NB4 (cell line): ENCODE results near the gene C12orf76.
"Not testable (repeated sequence)": the region's sequence is repeated elsewhere in the genome, so short reads cannot be mapped to it uniquely, and the experiment has no call there.

ENCODE experiments used
- CTCF ChIP-seq: IDR thresholded peaks from one replicate; pipeline ENCODE4 v1.5.1; 2012; ENCODE audit warnings: low read depth, low read length
- POLR2A ChIP-seq: IDR thresholded peaks from 2 replicates; pipeline ENCODE4 v1.6.1; 2011; ENCODE audit warnings: mild to moderate bottlenecking; ENCODE audit not compliant: insufficient read length; ENCODE audit errors: extremely low read depth

- TF ChIP-seq POLR2A, CTCF: not testable (repeated sequence)
These were observed 8.3 kb upstream of the C12orf76 start for GRCh38 chr12:110056643-110057042.
